ENCODE results near the gene AP1B1.

GRCh38 chr22:29379258-29379657 lies 9.1 kb downstream of the AP1B1 start:
- TF ChIP-seq CTCF (IDR thresholded peaks at IDR 0.05; ENCODE audit: control extremely low read depth in 1 of 3, insufficient read depth in 1 of 3, low read depth in 1 of 3, low read length in 3 of 3) (no peak), POLR2A (IDR thresholded peaks at IDR 0.05; ENCODE audit: control extremely low read depth in 1 of 2, low read depth in 2 of 2, low read length in 2 of 2) (no peak), SP1 (IDR thresholded peaks at IDR 0.05; ENCODE audit: low read depth, low read length) (no peak), POLR2AphosphoS5 (IDR thresholded peaks at IDR 0.05; ENCODE audit: low read depth, low read length) (no peak), TEAD4 (IDR thresholded peaks at IDR 0.05; ENCODE audit: low read depth, low read length) (no peak), MAX (IDR thresholded peaks at IDR 0.05) (no peak), EP300 (IDR thresholded peaks at IDR 0.05; ENCODE audit: borderline replicate concordance in 1 of 2, low read depth in 2 of 2, low read length in 2 of 2) (no peak), RBBP5 (IDR thresholded peaks at IDR 0.05; ENCODE audit: borderline replicate concordance, low read depth, low read length) (no peak), CHD7 (IDR thresholded peaks at IDR 0.05; ENCODE audit: insufficient replicate concordance, low read length) (no peak), FOSL1 (IDR thresholded peaks at IDR 0.05; ENCODE audit: insufficient read depth, low read depth, low read length) (no peak), CHD2 (IDR thresholded peaks at IDR 0.05; ENCODE audit: low read length) (no peak), JUND (IDR thresholded peaks at IDR 0.05; ENCODE audit: low read length) (no peak)
- TF ChIP-seq, protein P1, sequence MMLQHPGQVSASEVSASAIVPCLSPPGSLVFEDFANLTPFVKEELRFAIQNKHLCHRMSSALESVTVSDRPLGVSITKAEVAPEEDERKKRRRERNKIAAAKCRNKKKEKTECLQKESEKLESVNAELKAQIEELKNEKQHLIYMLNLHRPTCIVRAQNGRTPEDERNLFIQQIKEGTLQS (IDR thresholded peaks at IDR 0.05; ENCODE audit: insufficient read depth, low read depth, low read length): no peak

Measured in H1 (cell line).